Panc1 (cell line): ENCODE measurements around the gene TTC27. TPM values are rescaled to one million over a fixed set of nuclear protein-coding genes. Genes with fewer than 3 reads are reported as not detected.

Source experiments
- ATAC-seq: fragments of 200-7000 bp; cut with Tn5 transposase; 2 replicates; pipeline ENCODE4 v1.9.1; 2020; ENCODE audit warnings: mild to moderate bottlenecking, moderate library complexity
- BruUV-seq: library from RNA; stranded (reverse); fragments of 400-500 nt; replicated peaks from 2 replicates; lab custom pipeline; 2021; lab: Mats Ljungman, UMichigan
- CTCF ChIA-PET: fragments of 300-600 bp; sonication (Branson Sonifier 250); formaldehyde crosslinking; loops from one replicate; lab custom pipeline; 2022; ENCODE audit warnings: antibody characterized with exemption; lab: Charles Lee
- POLR2A ChIA-PET: fragments of 300-600 bp; sonication (Branson Sonifier 250); formaldehyde crosslinking; loops from one replicate; lab custom pipeline; 2022; ENCODE audit warnings: antibody characterized with exemption; lab: Charles Lee
- DNase-seq: peaks from one replicate; pipeline ENCODE4 v3.0.0-alpha.2; 2010; ENCODE audit warnings: low read depth, low spot score
- H3K27ac ChIP-seq: 2 replicates; pipeline ENCODE4 v1.5.1; 2011; ENCODE audit warnings: mild to moderate bottlenecking, low read length, inconsistent platforms
- H3K27me3 ChIP-seq: fragments of 200-500 bp; sonication (Bioruptor generic); 2 replicates; pipeline ENCODE4 v1.6.0; 2014; ENCODE audit warnings: low read length, inconsistent platforms; ENCODE audit not compliant: control insufficient read depth, insufficient read depth
- H3K36me3 ChIP-seq: fragments of 200-500 bp; sonication (Bioruptor generic); 2 replicates; pipeline ENCODE4 v1.5.1; 2014; ENCODE audit warnings: inconsistent platforms, mild to moderate bottlenecking, low read length, moderate library complexity; ENCODE audit not compliant: control insufficient read depth, insufficient read depth
- H3K4me1 ChIP-seq: 2 replicates; pipeline ENCODE4 v1.5.1; 2011; ENCODE audit warnings: inconsistent platforms, mild to moderate bottlenecking, low read length, moderate library complexity; ENCODE audit not compliant: control insufficient read depth, insufficient read depth
- H3K4me3 ChIP-seq, 2 experiments: 2 replicates each; pipeline ENCODE4 v1.5.1; 2011 to 2012; ENCODE audit warnings: low read depth in 2 of 2, low read length in 2 of 2, mild to moderate bottlenecking in 2 of 2, inconsistent platforms in 1 of 2, moderate library complexity in 1 of 2
- H3K9me3 ChIP-seq: fragments of 200-500 bp; sonication (Bioruptor generic); 2 replicates; pipeline ENCODE4 v1.5.1; 2014; ENCODE audit warnings: low read depth, mild to moderate bottlenecking, inconsistent platforms, low read length, moderate library complexity; ENCODE audit not compliant: control insufficient read depth, insufficient read depth
- CTCF ChIP-seq: fragments of 450-650 bp; IDR thresholded peaks from 2 replicates; pipeline ENCODE4 v1.5.1; 2017; ENCODE audit warnings: mild to moderate bottlenecking
- POLR2AphosphoS5 ChIP-seq: IDR thresholded peaks from 2 replicates; pipeline ENCODE4 v1.6.1; 2012; ENCODE audit warnings: mild to moderate bottlenecking, low read depth, low read length, moderate library complexity
- REST ChIP-seq, 2 experiments: IDR thresholded peaks; 2 replicates each; pipeline ENCODE4 v1.6.1; 2011 to 2012; ENCODE audit warnings: low read depth in 2 of 2, control low read depth in 1 of 2, low read length in 1 of 2, mild to moderate bottlenecking in 1 of 2, moderate library complexity in 1 of 2; ENCODE audit not compliant: insufficient read depth in 1 of 2
- SIN3A ChIP-seq: IDR thresholded peaks from 2 replicates; pipeline ENCODE4 v1.6.1; 2012; ENCODE audit warnings: low read depth, mild to moderate bottlenecking, low read length, moderate library complexity, borderline replicate concordance; ENCODE audit not compliant: insufficient read depth
- TCF7L2 ChIP-seq: IDR thresholded peaks from 2 replicates; pipeline ENCODE4 v1.6.1; 2011; ENCODE audit warnings: mild to moderate bottlenecking, low read depth, low read length, inconsistent platforms
- in situ Hi-C: cut with HindIII; loops from 2 replicates; pipeline ENCODE4 v1.10.0; 2016; ENCODE audit warnings: low sequenced_read_pairs, low pct_unique_long_range_greater_than_20kb
- intact Hi-C: fragments of 100-400 bp; cut with micrococcal nuclease; formaldehyde crosslinking; loops from one replicate; pipeline ENCODE4 v1.10.0; 2022; ENCODE audit not compliant: unreplicated experiment
- total RNA-seq: library from RNA; stranded (reverse); gene quantifications from one replicate; pipeline ENCODE4 v1.2.1, GENCODE V29; 2021; ENCODE audit not compliant: unreplicated experiment

Gene TTC27
- total RNA-seq, 1 experiment from 2014 or later, result 24.7 TPM

GRCh38 chr2:32732120-32732519 lies 104.3 kb downstream of the TTC27 start:
- Histone ChIP-seq H3K27ac (no peak overlapping the region), H3K27me3 (no peaks in the 10 kb centered on the region), H3K4me3 (no peak overlapping the region), H3K9me3 (no peaks in the 10 kb centered on the region), H3K36me3 (no peaks in the 10 kb centered on the region), H3K4me1 (no peaks in the 10 kb centered on the region)
- no TSS peak for BruUV-seq
- in situ Hi-C loops, result no loop called here
- CTCF ChIA-PET, result no interaction called here
- TF ChIP-seq POLR2AphosphoS5 (no peak), TCF7L2 (no peak), REST (IDR thresholded peaks at IDR 0.05; ENCODE audit: insufficient read depth in 1 of 2, low read depth in 2 of 2, low read length in 1 of 2) (no peak), CTCF (no peak), SIN3A (no peak)
- intact Hi-C loops, result no loop called here
- no peak for ATAC-seq
- DNase-seq, result no peak
- POLR2A ChIA-PET, result no interaction called here

- no peaks in the 10 kb centered on the region for H3K4me1 ChIP-seq
- CTCF ChIA-PET, result no interaction called here
- intact Hi-C loops (no loop called here), in situ Hi-C loops (no loop called here)
- no peak for TF ChIP-seq REST (IDR thresholded peaks at IDR 0.05; ENCODE audit: insufficient read depth in 1 of 2, low read depth in 2 of 2, low read length in 1 of 2)
- no peak for TF ChIP-seq SIN3A
- TF ChIP-seq TCF7L2, result no peak
- no peak for TF ChIP-seq CTCF
- TF ChIP-seq POLR2AphosphoS5, result no peak
- no peaks in the 10 kb centered on the region for H3K9me3 ChIP-seq
- no peaks in the 10 kb centered on the region for H3K27me3 ChIP-seq
- no TSS peak for BruUV-seq
- no peak overlapping the region for H3K4me3 ChIP-seq
- POLR2A ChIA-PET, result no interaction called here
- no peaks in the 10 kb centered on the region for H3K36me3 ChIP-seq
- DNase-seq (no peak), ATAC-seq (no peak)
- H3K27ac ChIP-seq, result no peak overlapping the region
Observed at GRCh38 chr2:32732912-32733472, 105.1 kb downstream of the TTC27 start.
